OCI-LY3 (cell line): Measurements from ENCODE around the gene PXYLP1.

Source experiments
- H2AFZ ChIP-seq: fragments of 200-600, 300-600 bp; shearing (Covaris generic); 2 replicates; pipeline ENCODE4 v1.6.0; 2014; ENCODE audit warnings: antibody characterized with exemption, low read depth, low read length
- H3K27ac ChIP-seq: fragments of 200-600, 300-600 bp; sonication (generic); 2 replicates; pipeline ENCODE4 v1.5.1; 2014; ENCODE audit warnings: mild to moderate bottlenecking, low read length, moderate library complexity, mixed read lengths
- H3K27me3 ChIP-seq: fragments of 200-600, 300-600 bp; sonication (generic); 2 replicates; pipeline ENCODE4 v1.6.1; 2014; ENCODE audit warnings: low read depth, low read length, mixed read lengths
- H3K36me3 ChIP-seq: fragments of 200-600, 300-600 bp; sonication (generic); replicated peaks from 2 replicates; pipeline ENCODE3; 2014; ENCODE audit warnings: low read depth, low read length, mixed read lengths
- H3K4me1 ChIP-seq: fragments of 300-600, 200-600 bp; sonication (generic); 2 replicates; pipeline ENCODE4 v1.6.1; 2014; ENCODE audit warnings: low read length, mixed read lengths
- H3K4me2 ChIP-seq: fragments of 200-600, 300-600 bp; sonication (generic); 2 replicates; pipeline ENCODE4 v1.6.1; 2014; ENCODE audit warnings: low read length, mixed read lengths
- H3K4me3 ChIP-seq: fragments of 300-600, 200-600 bp; sonication (generic); 2 replicates; pipeline ENCODE4 v1.5.1; 2014; ENCODE audit warnings: antibody characterized with exemption, mild to moderate bottlenecking, low read length, moderate library complexity
- H3K79me2 ChIP-seq: fragments of 300-600, 200-600 bp; shearing (Covaris generic); 2 replicates; pipeline ENCODE4 v1.6.1; 2014; ENCODE audit warnings: mild to moderate bottlenecking, low read length, mixed read lengths
- H3K9ac ChIP-seq: fragments of 300-600, 200-600 bp; shearing (Covaris generic); 2 replicates; pipeline ENCODE4 v1.6.0; 2014; ENCODE audit warnings: mild to moderate bottlenecking, low read length, moderate library complexity
- H3K9me3 ChIP-seq: fragments of 200-600, 300-600 bp; shearing (Covaris generic); 2 replicates; pipeline ENCODE4 v1.6.1; 2014; ENCODE audit warnings: low read length, mixed read lengths; ENCODE audit not compliant: insufficient read depth
- H4K20me1 ChIP-seq: fragments of 200-600, 300-600 bp; sonication (generic); 2 replicates; pipeline ENCODE4 v1.6.1; 2016; ENCODE audit warnings: low read length, mixed read lengths; ENCODE audit not compliant: insufficient read depth
- EZH2phosphoT487 ChIP-seq: fragments of 200-600 bp; shearing (Covaris generic); IDR thresholded peaks from 2 replicates; pipeline ENCODE4 v1.6.1; 2018; ENCODE audit warnings: antibody characterized with exemption, mixed run types, low read depth
- TF ChIP-seq, protein P1 (sequence below): fragments of 200-600, 300-600 bp; sonication (generic); IDR thresholded peaks from 2 replicates; pipeline ENCODE4 v1.5.1; 2014; ENCODE audit warnings: antibody characterized with exemption, low read length, low read depth

Gene PXYLP1

DNA sequence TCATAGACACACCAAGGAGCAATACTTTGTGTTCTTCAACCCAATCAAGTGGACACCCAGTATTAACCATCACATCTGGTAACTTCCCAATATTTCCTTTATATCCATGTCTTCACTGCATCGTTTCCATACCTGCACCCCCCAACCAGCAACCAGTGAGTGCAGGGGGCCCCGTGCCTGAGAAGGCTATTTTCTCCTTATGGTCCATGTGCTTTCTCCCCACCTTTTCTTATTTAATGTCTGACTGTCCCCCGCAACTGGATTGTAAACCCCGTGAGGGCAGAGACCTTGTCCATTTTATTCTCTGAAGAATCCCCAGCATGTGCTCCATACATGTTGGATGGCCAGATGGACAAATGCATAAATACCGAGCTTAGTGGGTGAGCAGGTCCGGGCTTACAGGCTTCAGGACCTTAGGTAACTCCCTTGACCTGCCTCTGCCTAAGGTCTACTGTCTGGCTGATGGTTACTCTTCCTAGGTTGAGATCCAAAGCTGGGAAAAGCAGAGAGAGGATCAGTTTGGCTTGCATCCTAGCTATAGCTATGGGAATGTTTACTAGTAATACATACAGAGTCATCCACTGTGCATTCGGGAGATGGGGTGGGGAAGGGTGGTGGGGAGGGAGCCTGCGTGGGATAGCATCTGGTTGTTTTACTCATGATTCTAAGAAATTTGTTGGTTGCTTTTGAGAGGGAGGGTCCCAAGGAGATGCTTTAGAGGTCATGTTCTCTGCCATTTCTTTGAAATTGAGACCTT is 41.5 kb downstream of the PXYLP1 start:
- Histone ChIP-seq H3K4me3 (no peak overlapping the region), H4K20me1 (no peaks in the 10 kb centered on the region), H3K9ac (no peak overlapping the region), H3K9me3 (no peaks in the 10 kb centered on the region), H3K4me1 (no peaks in the 10 kb centered on the region), H3K27me3 (no peaks in the 10 kb centered on the region), H3K36me3 (no peaks in the 10 kb centered on the region), H2AFZ (no peak overlapping the region), H3K4me2 (no peak overlapping the region), H3K27ac (no peak overlapping the region), H3K79me2 (no peaks in the 10 kb centered on the region)
- no peak for TF ChIP-seq EZH2phosphoT487
- TF ChIP-seq, protein P1, sequence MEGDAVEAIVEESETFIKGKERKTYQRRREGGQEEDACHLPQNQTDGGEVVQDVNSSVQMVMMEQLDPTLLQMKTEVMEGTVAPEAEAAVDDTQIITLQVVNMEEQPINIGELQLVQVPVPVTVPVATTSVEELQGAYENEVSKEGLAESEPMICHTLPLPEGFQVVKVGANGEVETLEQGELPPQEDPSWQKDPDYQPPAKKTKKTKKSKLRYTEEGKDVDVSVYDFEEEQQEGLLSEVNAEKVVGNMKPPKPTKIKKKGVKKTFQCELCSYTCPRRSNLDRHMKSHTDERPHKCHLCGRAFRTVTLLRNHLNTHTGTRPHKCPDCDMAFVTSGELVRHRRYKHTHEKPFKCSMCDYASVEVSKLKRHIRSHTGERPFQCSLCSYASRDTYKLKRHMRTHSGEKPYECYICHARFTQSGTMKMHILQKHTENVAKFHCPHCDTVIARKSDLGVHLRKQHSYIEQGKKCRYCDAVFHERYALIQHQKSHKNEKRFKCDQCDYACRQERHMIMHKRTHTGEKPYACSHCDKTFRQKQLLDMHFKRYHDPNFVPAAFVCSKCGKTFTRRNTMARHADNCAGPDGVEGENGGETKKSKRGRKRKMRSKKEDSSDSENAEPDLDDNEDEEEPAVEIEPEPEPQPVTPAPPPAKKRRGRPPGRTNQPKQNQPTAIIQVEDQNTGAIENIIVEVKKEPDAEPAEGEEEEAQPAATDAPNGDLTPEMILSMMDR: no peak

DNA sequence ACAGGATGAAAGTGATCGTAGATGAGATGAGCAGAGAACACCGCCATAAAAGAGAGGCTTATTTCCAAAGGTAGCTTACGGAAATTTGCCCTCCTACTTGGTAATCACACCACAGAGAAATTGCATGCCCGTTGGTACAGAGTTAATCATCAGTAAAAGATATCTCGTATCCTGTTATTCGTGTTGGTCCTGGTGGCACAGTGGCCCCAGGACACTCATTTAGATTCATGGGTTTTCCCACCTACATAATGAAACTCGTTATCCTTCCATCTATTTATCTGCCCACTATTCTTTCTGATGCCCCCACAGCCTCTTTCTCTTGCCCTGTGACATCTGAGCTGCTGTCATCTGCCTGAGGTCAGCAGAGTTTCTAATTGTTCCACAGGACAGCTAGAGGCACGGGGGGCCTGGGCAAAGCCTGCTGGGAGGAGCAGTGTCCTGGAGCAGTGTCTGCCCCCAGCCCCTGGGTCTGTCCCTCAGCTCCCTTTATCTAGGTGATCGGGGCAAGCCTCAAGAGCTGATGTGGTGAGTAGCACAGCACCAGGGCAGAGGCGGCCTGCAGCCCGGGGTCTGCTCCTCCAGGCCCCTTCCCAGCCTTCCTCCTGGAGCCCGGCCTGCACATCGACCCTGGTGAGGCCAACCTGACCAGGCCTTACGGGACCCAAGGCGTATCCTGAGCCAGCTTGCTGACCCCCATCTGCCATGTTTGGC is 42.2 kb downstream of the PXYLP1 start:
- H2AFZ ChIP-seq: no peak overlapping the region
- H3K4me3 ChIP-seq: no peak overlapping the region
- no peaks in the 10 kb centered on the region for H4K20me1 ChIP-seq
- H3K4me1 ChIP-seq: no peaks in the 10 kb centered on the region
- H3K36me3 ChIP-seq: no peaks in the 10 kb centered on the region
- no peak overlapping the region for H3K9ac ChIP-seq
- H3K79me2 ChIP-seq: no peaks in the 10 kb centered on the region
- H3K9me3 ChIP-seq: no peaks in the 10 kb centered on the region
- H3K27ac ChIP-seq: no peak overlapping the region
- no peak overlapping the region for H3K4me2 ChIP-seq
- no peaks in the 10 kb centered on the region for H3K27me3 ChIP-seq
- TF ChIP-seq, protein P1: no peak

DNA sequence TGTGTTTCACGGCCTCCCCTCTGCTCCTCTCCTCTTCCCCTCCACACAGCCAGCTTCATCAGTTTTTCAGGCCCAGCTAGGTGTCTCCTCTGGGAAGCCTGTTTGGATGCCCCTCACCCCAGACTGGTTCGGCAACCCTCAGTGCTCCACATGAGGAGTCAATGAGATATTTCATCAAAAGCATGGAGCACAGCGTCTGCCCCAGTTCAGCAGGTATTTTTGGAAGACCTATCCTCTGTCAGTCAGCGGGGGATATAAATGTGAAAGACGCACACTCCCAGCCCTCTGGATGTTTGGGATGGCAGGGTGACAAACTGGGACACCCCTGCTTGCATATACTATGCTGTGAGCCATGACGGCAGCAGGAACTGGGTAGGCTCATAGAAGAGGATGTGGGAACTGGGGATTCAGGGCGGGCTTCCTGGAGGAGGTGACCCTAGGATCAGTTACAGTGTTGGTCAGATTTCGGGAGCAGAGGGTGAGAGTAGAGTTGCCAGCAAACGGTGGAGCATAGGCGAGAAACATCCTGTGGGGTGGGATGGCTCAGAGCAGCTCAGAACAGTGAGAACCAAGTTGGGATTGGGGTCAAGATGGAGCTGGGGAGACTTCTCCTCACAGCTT is 42.9 kb downstream of the PXYLP1 start:
- Histone ChIP-seq H3K4me2 (no peak overlapping the region), H3K9me3 (no peaks in the 10 kb centered on the region), H3K4me3 (no peak overlapping the region), H3K27ac (no peak overlapping the region), H3K36me3 (no peaks in the 10 kb centered on the region), H2AFZ (no peak overlapping the region), H3K9ac (no peak overlapping the region), H4K20me1 (no peaks in the 10 kb centered on the region), H3K27me3 (no peaks in the 10 kb centered on the region), H3K79me2 (no peaks in the 10 kb centered on the region), H3K4me1 (no peaks in the 10 kb centered on the region)
- TF ChIP-seq, protein P1: no peak

DNA sequence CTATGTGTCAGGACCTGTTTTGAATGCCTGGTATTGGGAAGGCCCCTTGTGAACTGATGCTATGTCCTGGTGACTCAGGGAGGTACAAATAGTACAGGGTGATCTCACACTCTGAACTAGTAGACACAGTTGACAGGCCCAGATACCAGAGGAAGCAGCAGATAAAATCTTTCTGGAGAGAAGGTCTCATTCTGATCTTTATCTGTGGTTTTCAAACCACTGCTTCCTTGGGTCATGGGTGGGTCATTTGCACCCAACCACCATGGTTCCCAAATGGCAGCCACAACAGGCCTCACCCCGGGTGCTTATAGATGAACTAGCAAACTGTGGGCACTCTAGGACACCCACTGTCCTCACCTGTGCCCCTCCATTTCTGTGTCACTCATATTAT is 43.4 kb downstream of the PXYLP1 start:
- no peaks in the 10 kb centered on the region for H3K79me2 ChIP-seq
- no peaks in the 10 kb centered on the region for H3K27me3 ChIP-seq
- H3K9ac ChIP-seq: no peak overlapping the region
- H2AFZ ChIP-seq: no peak overlapping the region
- no peaks in the 10 kb centered on the region for H4K20me1 ChIP-seq
- no peaks in the 10 kb centered on the region for H3K9me3 ChIP-seq
- H3K4me2 ChIP-seq: no peak overlapping the region
- no peak overlapping the region for H3K4me3 ChIP-seq
- H3K36me3 ChIP-seq: no peaks in the 10 kb centered on the region
- no peak for TF ChIP-seq EZH2phosphoT487
- TF ChIP-seq, protein P1: no peak
- H3K27ac ChIP-seq: no peak overlapping the region
- no peaks in the 10 kb centered on the region for H3K4me1 ChIP-seq
